Mammary epithelial cell (primary cell): Measurements from ENCODE around the gene COL8A2.

Source experiments
- EZH2 ChIP-seq: IDR thresholded peaks from 2 replicates; pipeline ENCODE4 v1.6.1; 2012; ENCODE audit warnings: low read length, inconsistent platforms, borderline replicate concordance
- TF ChIP-seq, protein P1 (sequence below), 2 donors: IDR thresholded peaks in 1 of 2; conservative IDR thresholded peaks in 1 of 2; 2 replicates each; pipeline ENCODE4 v1.5.1; 2011 to 2012; ENCODE audit warnings: inconsistent platforms in 2 of 2, low read length in 2 of 2, mild to moderate bottlenecking in 2 of 2, control low read depth in 1 of 2, low read depth in 1 of 2; ENCODE audit not compliant: insufficient read depth in 1 of 2; ENCODE audit errors: extremely low read depth in 1 of 2

DNA sequence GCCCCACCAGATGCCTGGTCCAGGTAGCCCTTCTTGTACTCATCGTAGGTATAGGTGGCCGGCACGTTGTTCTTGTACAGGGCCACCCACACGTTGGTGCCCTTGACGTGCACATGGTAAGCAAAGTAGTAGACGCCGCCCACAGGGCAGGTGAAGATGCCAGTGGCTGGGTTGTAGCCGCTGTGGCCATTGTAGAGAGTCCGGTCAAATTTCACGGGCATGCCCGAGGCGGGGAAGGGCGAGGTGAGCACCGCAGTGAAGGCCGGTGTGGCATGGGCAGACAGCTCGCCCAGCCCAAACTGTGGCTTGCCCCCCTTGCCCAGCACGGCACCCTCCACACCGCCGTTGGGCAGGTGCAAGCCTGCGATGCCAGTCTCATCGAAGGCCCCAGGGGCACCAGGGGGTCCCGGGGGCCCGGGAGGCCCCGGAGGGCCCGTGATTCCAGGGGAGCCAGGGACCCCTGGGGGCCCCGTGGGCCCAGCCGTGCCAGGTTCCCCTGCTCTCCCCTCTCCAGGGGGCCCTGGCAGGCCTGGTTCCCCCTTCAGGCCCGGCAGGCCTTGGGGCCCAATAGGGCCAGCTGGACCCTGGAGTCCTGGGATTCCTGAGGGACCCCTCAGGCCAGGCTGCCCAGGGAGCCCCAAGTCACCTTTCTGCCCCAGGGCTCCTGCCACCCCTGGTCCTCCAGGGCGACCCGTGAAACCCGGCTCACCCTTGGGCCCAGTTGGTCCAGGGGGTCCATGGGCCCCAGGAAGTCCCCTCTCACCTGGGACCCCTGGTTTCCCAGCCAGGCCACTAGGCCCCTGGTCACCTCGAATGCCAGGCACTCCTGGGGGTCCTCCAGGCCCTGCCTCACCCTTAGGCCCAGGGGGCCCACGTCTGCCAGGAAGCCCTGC lies 27.1 kb downstream of the COL8A2 start:
- TF ChIP-seq, protein P1, sequence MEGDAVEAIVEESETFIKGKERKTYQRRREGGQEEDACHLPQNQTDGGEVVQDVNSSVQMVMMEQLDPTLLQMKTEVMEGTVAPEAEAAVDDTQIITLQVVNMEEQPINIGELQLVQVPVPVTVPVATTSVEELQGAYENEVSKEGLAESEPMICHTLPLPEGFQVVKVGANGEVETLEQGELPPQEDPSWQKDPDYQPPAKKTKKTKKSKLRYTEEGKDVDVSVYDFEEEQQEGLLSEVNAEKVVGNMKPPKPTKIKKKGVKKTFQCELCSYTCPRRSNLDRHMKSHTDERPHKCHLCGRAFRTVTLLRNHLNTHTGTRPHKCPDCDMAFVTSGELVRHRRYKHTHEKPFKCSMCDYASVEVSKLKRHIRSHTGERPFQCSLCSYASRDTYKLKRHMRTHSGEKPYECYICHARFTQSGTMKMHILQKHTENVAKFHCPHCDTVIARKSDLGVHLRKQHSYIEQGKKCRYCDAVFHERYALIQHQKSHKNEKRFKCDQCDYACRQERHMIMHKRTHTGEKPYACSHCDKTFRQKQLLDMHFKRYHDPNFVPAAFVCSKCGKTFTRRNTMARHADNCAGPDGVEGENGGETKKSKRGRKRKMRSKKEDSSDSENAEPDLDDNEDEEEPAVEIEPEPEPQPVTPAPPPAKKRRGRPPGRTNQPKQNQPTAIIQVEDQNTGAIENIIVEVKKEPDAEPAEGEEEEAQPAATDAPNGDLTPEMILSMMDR (conservative IDR thresholded peaks at IDR 0.05 in 1 of 2, IDR thresholded peaks at IDR 0.05 in 1 of 2; ENCODE audit: extremely low read depth in 1 of 2, insufficient read depth in 1 of 2, low read depth in 1 of 2, low read length in 2 of 2): no peak
- no peak for TF ChIP-seq EZH2
